Kidney (tissue), 14 donors: ENCODE results near the gene CD99L2. TPM values are rescaled to one million over a fixed set of nuclear protein-coding genes. Genes with fewer than 3 reads are reported as not detected.

ENCODE experiments used
- DNase-seq, 5 donors: peaks; one replicate each; pipeline ENCODE4 v3.0.0-alpha.2; 2013 to 2020
- FAIRE-seq: peaks from 2 replicates; lab custom pipeline; 2012; peaks lifted over from hg19 to GRCh38; lab: Jason Lieb, UNC
- H3K27ac ChIP-seq, 2 donors: one replicate each; pipeline ENCODE4 v1.7.0; 2013; ENCODE audit warnings: low read depth in 2 of 2, low read length in 2 of 2, inconsistent platforms in 1 of 2
- H3K27me3 ChIP-seq: one replicate; pipeline ENCODE4 v1.7.1; 2013; ENCODE audit warnings: low read length, inconsistent platforms; ENCODE audit not compliant: control insufficient read depth, insufficient read depth
- H3K36me3 ChIP-seq, 3 donors: one replicate each; pipeline versions ENCODE4 v1.7.0 to v1.7.1; 2013; ENCODE audit warnings: low read length in 3 of 3, control low read depth in 1 of 3, inconsistent platforms in 1 of 3; ENCODE audit not compliant: insufficient read depth in 3 of 3, control insufficient read depth in 2 of 3
- H3K4me1 ChIP-seq, 3 donors: one replicate each; pipeline versions ENCODE4 v1.7.0 to v1.7.1; 2013; ENCODE audit warnings: low read length in 3 of 3, inconsistent platforms in 1 of 3, low read depth in 1 of 3; ENCODE audit not compliant: control insufficient read depth in 2 of 3, insufficient read depth in 2 of 3
- H3K4me3 ChIP-seq, 3 donors: one replicate each; pipeline versions ENCODE4 v1.7.0 to v1.8.1; 2013; ENCODE audit warnings: low read length in 3 of 3, control low read depth in 1 of 3, inconsistent platforms in 1 of 3
- H3K9ac ChIP-seq, 3 donors: one replicate each; pipeline versions ENCODE4 v1.7.0 to v1.7.1; 2013; ENCODE audit warnings: low read length in 3 of 3, control low read depth in 1 of 3, inconsistent platforms in 1 of 3
- H3K9me3 ChIP-seq, 3 donors: one replicate each; pipeline versions ENCODE4 v1.7.0 to v1.7.1; 2013; ENCODE audit warnings: low read length in 3 of 3, control low read depth in 1 of 3, inconsistent platforms in 1 of 3; ENCODE audit not compliant: control insufficient read depth in 2 of 3, insufficient read depth in 1 of 3
- CTCF ChIP-seq: IDR thresholded peaks from 3 replicates; pipeline ENCODE4 v1.5.1; 2012; ENCODE audit warnings: mild to moderate bottlenecking, moderate library complexity, borderline replicate concordance; ENCODE audit not compliant: insufficient read depth; ENCODE audit errors: extremely low read depth
- intact Hi-C: fragments of 100-400 bp; cut with DNase I; formaldehyde crosslinking; loops from one replicate; pipeline ENCODE4 v1.11.1; 2022
- polyA plus RNA-seq: library from polyadenylated mRNA; stranded (reverse); fragments of 350-450 nt; fragmentation: Illumina TruSeq; extraction: RNeasy Lipid Tissue Mini Kit (QIAGEN cat#74804); gene quantifications from one replicate; pipeline ENCODE4 v1.2.3, GENCODE V29; 2014; ENCODE audit warnings: low read depth, low replicate concordance; ENCODE audit not compliant: insufficient read depth
- total RNA-seq: library from RNA; stranded (reverse); fragmentation: NEBNext Ultra II Directional; extraction: Animal tissue kit (Norgen Biotek cat#: 25700); gene quantifications from one replicate; pipeline ENCODE4 v1.2.1, GENCODE V29; 2021
- donor health status: control.
- donor health status: control.
- donor health status: control.
- donor health status: control.
- donor health status: control.
- donor health status: DM: yes; HTN: yes; CAD: no.
- donor health status: Normal renal cell carcinoma (clear cell type).

Gene CD99L2
- total and polyA plus RNA-seq, 2 donors from 2014 or later = 30.9 to 38.0 TPM

GRCh38 chrX:150849996-150850720 is 48.3 kb downstream of the CD99L2 start:
- Histone ChIP-seq H3K27me3 (no peaks in the 10 kb centered on the region), H3K27ac (no peak overlapping the region), H3K36me3 (no peaks in the 10 kb centered on the region), H3K9ac (no peak overlapping the region), H3K4me3 (no peak overlapping the region), H3K4me1 (peaks cover 0 to 3% (median 0%) of the 10 kb centered on the region in 3 donors), H3K9me3 (no peaks in the 10 kb centered on the region)
- no peak for FAIRE-seq
- TF ChIP-seq CTCF = no peak
- DNase-seq = no peak
- intact Hi-C loops = no loop called here

GRCh38 chrX:150849486-150849885 is 49.0 kb downstream of the CD99L2 start:
- no peaks in the 10 kb centered on the region for H3K27me3 ChIP-seq
- no peaks in the 10 kb centered on the region for H3K9me3 ChIP-seq
- H3K4me1 ChIP-seq = peaks cover 0 to 3% (median 0%) of the 10 kb centered on the region in 3 donors
- FAIRE-seq = no peak
- no peak overlapping the region for H3K9ac ChIP-seq
- intact Hi-C loops = no loop called here
- no peak for DNase-seq
- no peaks in the 10 kb centered on the region for H3K36me3 ChIP-seq
- no peak for TF ChIP-seq CTCF
- no peak overlapping the region for H3K27ac ChIP-seq
- no peak overlapping the region for H3K4me3 ChIP-seq

GRCh38 chrX:150848914-150849365 is 49.5 kb downstream of the CD99L2 start:
- intact Hi-C loops = no loop called here
- Histone ChIP-seq H3K9me3 (no peaks in the 10 kb centered on the region), H3K4me1 (peaks cover 0 to 3% (median 0%) of the 10 kb centered on the region in 3 donors), H3K36me3 (no peaks in the 10 kb centered on the region), H3K4me3 (no peak overlapping the region), H3K27ac (no peak overlapping the region), H3K27me3 (no peaks in the 10 kb centered on the region), H3K9ac (no peak overlapping the region)
- DNase-seq (no peak), FAIRE-seq (no peak)
- TF ChIP-seq CTCF = no peak
